SK-N-SH treated with all-trans-retinoic acid at 6 μM for 48 hours (cell line): ENCODE measurements around the gene RFX4.

Experiments
- ATAC-seq: fragments of 200-7000 bp; cut with Tn5 transposase; 3 replicates; pipeline ENCODE4 v1.9.1; 2020; ENCODE audit warnings: mild to moderate bottlenecking, moderate library complexity
- ARNTL ChIP-seq: fragments of 450-650 bp; formaldehyde crosslinking; IDR thresholded peaks from 2 replicates; pipeline ENCODE4 v1.5.0; 2020; ENCODE audit warnings: low read depth, mild to moderate bottlenecking, moderate library complexity, borderline replicate concordance
- BACH2 ChIP-seq: fragments of 250-450 bp; sonication (Bioruptor Pico); IDR thresholded peaks from 2 replicates; pipeline ENCODE4 v1.9.0; 2021; ENCODE audit warnings: mild to moderate bottlenecking, borderline replicate concordance
- CREB5 ChIP-seq: fragments of 250-450 bp; sonication (Bioruptor Pico); IDR thresholded peaks from 2 replicates; pipeline ENCODE4 v1.5.1; 2020; ENCODE audit warnings: low read depth, mild to moderate bottlenecking, moderate library complexity
- CSDC2 ChIP-seq: fragments of 250-450 bp; sonication (Bioruptor Pico); IDR thresholded peaks from 2 replicates; pipeline ENCODE4 v1.5.0; 2020; ENCODE audit warnings: mild to moderate bottlenecking, moderate library complexity
- CSRNP3 ChIP-seq: fragments of 250-450 bp; sonication (Bioruptor Pico); IDR thresholded peaks from 2 replicates; pipeline ENCODE4 v1.5.1; 2021; ENCODE audit warnings: mild to moderate bottlenecking, moderate library complexity
- OSR1 ChIP-seq: fragments of 250-450 bp; sonication (Bioruptor Pico); IDR thresholded peaks from 2 replicates; pipeline ENCODE4 v1.8.0; 2022; ENCODE audit warnings: moderate library complexity, mild to moderate bottlenecking, inconsistent platforms
- PATZ1 ChIP-seq: fragments of 250-450 bp; sonication (Bioruptor Pico); IDR thresholded peaks from 2 replicates; pipeline ENCODE4 v1.8.0; 2020; ENCODE audit warnings: mild to moderate bottlenecking, moderate library complexity, borderline replicate concordance
- POU6F1 ChIP-seq: fragments of 250-450 bp; sonication (Bioruptor Pico); IDR thresholded peaks from 2 replicates; pipeline ENCODE4 v1.8.0; 2021; ENCODE audit warnings: low read depth, mild to moderate bottlenecking, moderate library complexity, borderline replicate concordance
- PPARA ChIP-seq: fragments of 250-450 bp; sonication (Bioruptor Pico); IDR thresholded peaks from 2 replicates; pipeline ENCODE4 v1.5.0; 2020; ENCODE audit warnings: mild to moderate bottlenecking, borderline replicate concordance
- RARB ChIP-seq: fragments of 250-450 bp; sonication (Bioruptor Pico); IDR thresholded peaks from 2 replicates; pipeline ENCODE4 v1.8.0; 2021; ENCODE audit warnings: mild to moderate bottlenecking, moderate library complexity
- SNAI2 ChIP-seq: fragments of 250-450 bp; sonication (Bioruptor Pico); IDR thresholded peaks from 2 replicates; pipeline ENCODE4 v1.5.0; 2020; ENCODE audit warnings: mild to moderate bottlenecking, moderate library complexity
- TCF4 ChIP-seq: fragments of 250-450 bp; sonication (Bioruptor Pico); IDR thresholded peaks from 2 replicates; pipeline ENCODE4 v1.8.0; 2021; ENCODE audit warnings: mild to moderate bottlenecking, moderate library complexity, borderline replicate concordance
- TSHZ2 ChIP-seq: fragments of 250-450 bp; sonication (Bioruptor Pico); IDR thresholded peaks from 2 replicates; pipeline ENCODE4 v1.5.0; 2020; ENCODE audit warnings: mild to moderate bottlenecking, moderate library complexity
- ZFP3 ChIP-seq: fragments of 250-450 bp; sonication (Bioruptor Pico); IDR thresholded peaks from 2 replicates; pipeline ENCODE4 v1.5.0; 2020; ENCODE audit warnings: mild to moderate bottlenecking, moderate library complexity
- ZFP30 ChIP-seq: fragments of 450-650 bp; formaldehyde crosslinking; IDR thresholded peaks from 2 replicates; pipeline ENCODE4 v1.5.0; 2022; ENCODE audit warnings: mild to moderate bottlenecking, moderate library complexity
- ZNF565 ChIP-seq: fragments of 450-650 bp; formaldehyde crosslinking; conservative IDR thresholded peaks from 2 replicates; pipeline ENCODE4 v1.5.0; 2020; ENCODE audit warnings: low read depth, mild to moderate bottlenecking, moderate library complexity
- ZNF70 ChIP-seq: fragments of 450-650 bp; formaldehyde crosslinking; IDR thresholded peaks from 2 replicates; pipeline ENCODE4 v1.5.0; 2020; ENCODE audit warnings: mild to moderate bottlenecking, moderate library complexity

The RFX4 gene

GRCh38 chr12:106754331-106754730 lies 171.5 kb downstream of the RFX4 start:
- no peak for ATAC-seq
- TF ChIP-seq ZFP30 (CRISPR knock-in tag) (no peak), ARNTL (CRISPR knock-in tag) (no peak), CSDC2 (CRISPR knock-in tag) (no peak), TSHZ2 (CRISPR knock-in tag) (no peak), RARB (no peak), SNAI2 (CRISPR knock-in tag) (no peak), PATZ1 (CRISPR knock-in tag) (no peak), ZNF70 (CRISPR knock-in tag) (no peak), ZNF565 (CRISPR knock-in tag) (no peak), POU6F1 (CRISPR knock-in tag) (no peak), ZFP3 (CRISPR knock-in tag) (no peak), PPARA (CRISPR knock-in tag) (no peak), BACH2 (CRISPR knock-in tag) (no peak)

GRCh38 chr12:106757623-106758348 lies 175.0 kb downstream of the RFX4 start:
- ATAC-seq: no peak
- TF ChIP-seq ZNF565 (CRISPR knock-in tag): no peak
- TF ChIP-seq CREB5 (CRISPR knock-in tag): no peak
- TF ChIP-seq SNAI2 (CRISPR knock-in tag): no peak
- TF ChIP-seq CSRNP3 (CRISPR knock-in tag): no peak
- TF ChIP-seq ARNTL (CRISPR knock-in tag): no peak
- TF ChIP-seq TCF4 (CRISPR knock-in tag): no peak
- no peak for TF ChIP-seq TSHZ2 (CRISPR knock-in tag)
- TF ChIP-seq OSR1: no peak
- TF ChIP-seq PATZ1 (CRISPR knock-in tag): no peak
- no peak for TF ChIP-seq RARB
- TF ChIP-seq ZFP3 (CRISPR knock-in tag): no peak
- TF ChIP-seq ZFP30 (CRISPR knock-in tag): no peak
- no peak for TF ChIP-seq PPARA (CRISPR knock-in tag)
